Activated T-cell treated with anti-CD3 and anti-CD28 coated beads, Interleukin-2, amount 50 U/mL, for 48 hours (primary cell): ENCODE results near the gene LRPPRC.

Experiments used
- DNase-seq, 2 experiments: peaks; one replicate each; pipeline ENCODE4 v3.0.0-alpha.2; 2020

The LRPPRC gene

GRCh38 chr2:43853141-43854081 is 142.4 kb downstream of the LRPPRC start:
- no peak for DNase-seq

DNA sequence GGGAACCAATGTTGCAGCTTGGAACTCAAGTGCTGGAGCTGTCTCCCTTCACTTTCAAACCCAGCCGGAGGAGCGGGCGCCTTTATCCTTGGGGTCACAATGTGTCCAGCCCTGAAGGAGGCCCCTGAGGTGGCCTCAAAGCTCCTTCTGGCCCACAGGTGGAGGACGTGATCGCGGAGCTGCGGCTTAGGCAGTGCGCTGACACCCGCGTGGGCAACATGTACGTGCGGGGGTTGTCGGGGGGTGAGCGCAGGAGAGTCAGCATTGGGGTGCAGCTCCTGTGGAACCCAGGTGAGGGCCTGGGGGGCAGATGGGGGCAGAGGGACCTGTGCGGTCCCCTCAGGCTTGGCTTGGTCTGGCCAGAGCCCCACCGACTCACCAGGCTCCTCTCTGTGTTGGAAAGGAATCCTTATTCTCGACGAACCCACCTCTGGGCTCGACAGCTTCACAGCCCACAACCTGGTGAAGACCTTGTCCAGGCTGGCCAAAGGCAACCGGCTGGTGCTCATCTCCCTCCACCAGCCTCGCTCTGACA is 143.5 kb downstream of the LRPPRC start:
- no peak for DNase-seq

DNA sequence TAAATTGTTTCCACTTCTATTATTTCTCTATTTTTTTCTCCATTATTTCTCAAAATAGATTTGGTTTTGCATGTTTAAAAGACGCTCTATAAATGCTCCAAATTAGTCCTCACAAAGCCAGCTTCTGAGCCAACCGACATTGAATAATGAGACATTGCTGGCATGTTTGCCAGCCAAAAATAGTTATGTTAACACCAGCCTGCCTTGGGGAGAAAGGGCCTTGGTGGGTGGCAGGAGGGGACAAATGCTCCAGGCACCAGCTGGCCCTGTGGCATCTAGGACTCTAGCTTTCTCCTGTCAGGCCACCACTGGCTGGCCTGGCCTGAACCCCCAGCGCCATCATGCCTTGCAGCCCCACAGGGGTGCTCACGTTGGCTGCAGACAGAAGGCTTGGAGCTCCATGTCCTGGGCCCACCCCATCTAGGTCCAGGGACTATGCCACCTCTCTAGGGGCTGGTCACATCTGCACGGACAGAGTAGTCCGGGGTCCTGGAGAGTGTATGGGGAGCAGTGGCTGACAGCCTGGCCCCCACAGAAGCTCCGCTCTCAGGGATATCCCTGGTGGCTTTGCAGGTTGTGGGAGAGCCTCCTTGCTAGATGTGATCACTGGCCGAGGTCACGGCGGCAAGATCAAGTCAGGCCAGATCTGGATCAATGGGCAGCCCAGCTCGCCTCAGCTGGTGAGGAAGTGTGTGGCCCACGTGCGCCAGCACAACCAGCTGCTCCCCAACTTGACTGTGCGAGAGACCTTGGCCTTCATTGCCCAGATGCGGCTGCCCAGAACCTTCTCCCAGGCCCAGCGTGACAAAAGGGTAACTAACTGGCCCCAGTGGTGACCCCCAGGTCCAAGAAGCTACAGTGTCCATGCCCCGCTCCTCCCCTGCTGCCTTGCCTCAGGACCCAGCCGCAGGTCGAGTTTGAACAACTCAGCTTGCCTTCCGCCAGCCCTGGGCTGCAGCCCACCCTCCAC is 144.5 kb downstream of the LRPPRC start:
- no peak for DNase-seq

GRCh38 chr2:43848214-43848613 is 147.6 kb downstream of the LRPPRC start:
- no peak for DNase-seq

- no peak for DNase-seq
Measured at GRCh38 chr2:43846140-43846793, 149.5 kb downstream of the LRPPRC start.

- no peak for DNase-seq
Measured at GRCh38 chr2:43845181-43845580, 150.6 kb downstream of the LRPPRC start.

- DNase-seq: no peak
Measured at GRCh38 chr2:43842866-43843226, 152.9 kb downstream of the LRPPRC start.

DNA sequence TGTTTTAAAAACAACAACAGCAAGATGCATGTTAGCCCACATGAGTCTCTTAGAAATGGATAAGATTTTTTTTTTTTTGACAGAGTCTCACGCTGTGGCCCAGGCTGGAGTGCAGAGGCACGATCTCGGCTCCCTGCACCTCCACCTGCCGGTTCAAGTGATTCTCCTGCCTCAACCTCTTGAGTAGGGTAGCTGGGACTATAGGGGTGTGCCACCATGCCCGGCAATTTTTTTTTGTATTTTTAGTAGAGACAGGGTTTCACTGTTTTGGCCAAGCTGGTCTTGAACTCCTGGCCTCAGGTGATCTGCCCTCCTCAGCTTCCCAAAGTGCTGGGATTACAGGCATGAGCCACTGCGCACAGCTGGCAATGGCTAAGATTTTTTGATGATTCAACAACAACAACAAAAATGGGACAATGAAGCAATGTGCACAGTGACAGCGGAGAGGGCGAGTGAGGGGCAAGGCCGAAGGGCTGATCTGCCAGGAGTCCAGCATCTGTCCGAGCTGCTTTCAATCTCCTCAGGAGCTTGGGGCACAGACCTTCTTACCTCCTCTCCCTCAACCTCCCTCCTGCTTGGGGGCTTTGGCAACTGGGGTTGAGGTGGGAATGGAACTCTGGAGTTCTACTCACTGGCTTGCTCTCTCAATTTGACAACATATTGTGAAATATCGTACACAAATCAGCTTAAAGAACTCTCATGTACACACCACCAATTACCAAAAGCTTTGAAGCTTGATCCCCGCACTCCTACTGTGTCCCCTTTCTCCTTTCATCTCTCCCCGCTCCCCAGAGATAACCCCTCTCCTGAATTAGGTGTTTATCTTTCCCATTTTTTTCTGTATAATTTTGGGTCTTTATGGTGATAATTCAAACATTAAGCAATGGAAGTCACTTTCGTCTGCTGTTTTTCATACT is 153.6 kb downstream of the LRPPRC start:
- DNase-seq: no peak

- no peak for DNase-seq
Measured at GRCh38 chr2:43840965-43841364, 154.8 kb downstream of the LRPPRC start.

GRCh38 chr2:43839776-43840564 is 155.8 kb downstream of the LRPPRC start:
- no peak for DNase-seq

DNA sequence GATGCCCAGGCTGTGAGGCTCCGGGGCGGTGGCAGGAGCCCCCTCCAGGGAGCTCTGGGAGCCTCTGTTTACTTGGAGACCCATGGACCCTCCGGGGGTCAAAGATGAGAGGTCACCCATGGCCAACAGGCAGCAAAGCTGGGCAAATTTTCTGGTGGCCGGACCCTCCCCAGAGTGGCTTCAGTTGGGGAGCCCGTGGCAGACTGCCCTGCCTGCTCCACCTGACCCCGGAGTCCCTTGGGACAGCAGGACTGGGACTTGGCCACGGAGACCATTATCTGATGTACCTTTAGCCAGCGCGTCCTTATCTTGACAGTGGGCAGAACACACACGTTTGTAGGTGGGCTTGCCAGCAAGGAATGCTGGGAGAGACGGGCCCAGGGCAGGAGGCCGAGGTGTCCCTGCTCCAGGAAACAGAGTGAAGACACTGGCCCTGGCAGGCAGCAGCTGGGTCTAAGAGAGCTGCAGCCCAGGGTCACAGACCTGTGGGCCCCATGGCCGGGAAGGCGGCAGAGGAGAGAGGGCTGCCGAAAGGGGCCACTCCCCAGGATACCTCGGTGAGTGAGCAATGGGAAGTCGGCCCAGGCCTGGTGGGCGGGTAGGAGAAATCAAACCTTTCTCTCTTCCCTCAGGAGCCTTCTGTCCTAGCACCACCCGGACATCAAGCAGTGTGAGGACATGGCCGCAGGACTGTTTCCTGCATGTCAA is 157.1 kb downstream of the LRPPRC start, which contains the start of the genes ABCG5 and ABCG8:
TSS of gene ABCG5 (minus strand) at position 280 of the 708 bp plus-strand sequence. CDS start at position 120, 160 bp downstream.
TSS of gene ABCG8 (plus strand) at position 412 of the 708 bp plus-strand sequence. CDS start at position 495, 83 bp downstream.
- no peak for DNase-seq

DNA sequence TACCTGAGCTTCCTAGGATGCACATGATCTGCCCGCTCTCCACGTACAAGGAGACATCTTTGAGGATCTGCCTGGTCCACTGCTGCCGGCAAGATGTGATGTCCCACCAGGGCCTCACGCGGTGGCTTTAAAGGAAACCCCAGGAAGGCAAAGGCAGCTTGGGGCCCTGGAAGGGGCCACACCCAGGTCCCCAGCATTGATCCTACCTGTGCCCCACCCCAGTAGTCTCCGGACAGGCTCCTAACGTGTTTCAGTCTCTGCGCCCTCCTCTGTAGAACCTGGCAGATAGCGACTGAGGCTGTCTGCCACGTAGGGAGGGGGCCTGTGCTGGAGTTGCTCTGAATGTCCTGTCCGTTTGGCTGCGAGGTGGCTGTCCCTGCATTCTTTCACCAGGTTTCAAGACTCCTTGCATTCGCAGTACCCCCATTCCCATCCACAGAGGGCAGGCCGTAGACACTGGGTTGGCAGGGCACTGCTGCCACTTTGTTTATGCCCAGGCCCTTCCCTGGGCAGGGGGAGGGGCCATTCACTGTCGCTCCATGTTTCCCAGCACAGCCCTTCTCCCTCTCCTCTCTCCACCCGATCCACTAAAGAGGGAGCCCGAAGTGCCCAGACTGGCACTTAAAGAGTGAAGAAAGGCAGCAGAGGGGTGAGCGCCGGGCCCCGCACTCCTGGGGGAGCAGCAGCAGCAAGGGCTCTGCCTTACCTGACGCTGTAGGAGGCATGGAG is 157.8 kb downstream of the LRPPRC start:
- DNase-seq: no peak

DNA sequence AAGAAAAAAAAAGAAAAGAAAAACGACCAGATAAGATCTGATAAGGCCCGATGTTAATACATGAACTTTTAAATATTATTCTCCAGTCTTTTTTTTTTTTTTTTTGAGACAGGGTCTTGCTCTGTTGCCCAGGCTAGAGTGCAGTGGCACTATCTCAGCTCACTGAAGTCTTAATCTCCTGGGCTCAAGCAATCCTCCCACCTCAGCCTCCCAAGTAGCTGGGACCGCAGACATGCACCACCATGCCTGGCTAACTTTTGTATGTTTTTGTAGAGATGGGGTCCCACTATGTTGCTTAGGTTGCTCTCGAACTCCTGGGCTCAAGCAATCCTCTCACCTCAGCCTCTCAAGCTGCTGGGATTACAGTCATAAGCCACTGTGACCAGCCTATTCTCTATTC is 158.8 kb downstream of the LRPPRC start:
- no peak for DNase-seq
